OCI-LY7 (cell line): Measurements from ENCODE around the gene CHKA.

ENCODE experiments used
- CTCF ChIP-seq: fragments of 200-600 bp; sonication (generic); conservative IDR thresholded peaks from 2 replicates; pipeline ENCODE4 v1.5.1; 2014; ENCODE audit warnings: mild to moderate bottlenecking, antibody characterized with exemption, low read length, moderate library complexity, mixed read lengths
- EZH2phosphoT487 ChIP-seq: fragments of 200-600 bp; sonication (generic); IDR thresholded peaks from 2 replicates; pipeline ENCODE4 v1.6.1; 2018; ENCODE audit warnings: low read depth, borderline replicate concordance, mild to moderate bottlenecking, mixed run types, antibody characterized with exemption, low read length, moderate library complexity, mixed read lengths

DNA sequence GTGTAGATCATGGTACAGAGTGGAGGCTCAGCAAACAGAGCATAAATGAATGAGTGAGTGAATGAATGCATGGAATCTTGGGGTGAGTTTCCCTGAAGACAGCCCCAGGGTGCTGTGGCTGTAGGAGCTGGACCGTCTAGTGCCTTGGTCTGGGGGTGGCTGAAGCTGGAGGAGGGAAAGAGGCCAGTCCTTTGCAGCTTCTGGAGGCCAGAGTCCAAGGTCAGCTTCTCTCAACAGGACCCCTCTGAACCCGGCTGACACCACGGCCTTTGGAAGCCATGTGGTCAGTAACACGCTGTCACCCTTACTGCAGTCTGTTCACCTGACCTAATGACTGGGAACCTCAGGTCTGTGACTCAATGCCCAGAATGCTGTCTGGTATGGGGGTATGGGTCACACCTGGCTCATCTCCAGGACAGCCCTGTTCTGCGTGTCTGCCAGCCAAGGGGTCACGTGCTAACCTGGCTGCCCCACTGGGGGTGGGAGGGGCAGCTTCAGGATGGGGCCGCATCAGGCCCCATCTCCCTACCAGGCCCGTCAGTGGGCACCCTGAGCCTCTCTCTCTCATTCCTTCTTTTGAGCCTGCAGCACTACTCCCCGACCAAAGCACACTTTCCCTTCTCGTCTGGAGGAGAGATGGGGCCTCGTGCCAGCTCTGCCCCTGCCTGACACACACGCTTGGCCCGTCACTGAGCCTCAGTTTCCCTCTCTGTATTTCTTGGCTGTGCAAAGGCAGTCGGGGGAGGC lies 24.1 kb upstream of the CHKA start:
- TF ChIP-seq CTCF (no peak), EZH2phosphoT487 (no peak)
